ENCODE data around the gene ATXN1.
A peak's percentile ranks its signal among the peaks of the same experiment; 100 is the strongest.

The ATXN1 gene

DNA sequence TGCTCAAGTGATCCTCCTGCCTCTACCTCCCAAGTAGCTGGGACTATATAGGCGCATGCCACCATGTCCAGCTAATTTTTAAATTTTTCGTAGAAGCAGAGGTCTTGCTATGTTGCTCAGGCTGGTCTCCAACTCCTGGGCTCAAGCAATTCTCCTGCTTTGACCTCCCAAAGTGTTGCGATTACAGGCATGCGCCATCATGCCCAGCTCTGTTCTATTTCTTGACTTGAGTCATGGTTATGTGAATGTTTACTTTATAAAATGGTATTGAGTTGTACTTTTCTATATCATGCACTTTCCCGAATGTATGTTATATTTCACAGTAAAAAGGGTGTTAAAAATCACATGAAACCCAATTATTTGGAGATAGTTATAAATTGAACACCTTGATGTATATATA, 17.3 kb upstream of the ATXN1 start:
- in situ Hi-C loops (cut with HindIII; ENCODE audit: low pct_ligation_motif_present, low sequenced_read_pairs): no loop called here
- no peak for DNase-seq
- TF ChIP-seq, protein P1, sequence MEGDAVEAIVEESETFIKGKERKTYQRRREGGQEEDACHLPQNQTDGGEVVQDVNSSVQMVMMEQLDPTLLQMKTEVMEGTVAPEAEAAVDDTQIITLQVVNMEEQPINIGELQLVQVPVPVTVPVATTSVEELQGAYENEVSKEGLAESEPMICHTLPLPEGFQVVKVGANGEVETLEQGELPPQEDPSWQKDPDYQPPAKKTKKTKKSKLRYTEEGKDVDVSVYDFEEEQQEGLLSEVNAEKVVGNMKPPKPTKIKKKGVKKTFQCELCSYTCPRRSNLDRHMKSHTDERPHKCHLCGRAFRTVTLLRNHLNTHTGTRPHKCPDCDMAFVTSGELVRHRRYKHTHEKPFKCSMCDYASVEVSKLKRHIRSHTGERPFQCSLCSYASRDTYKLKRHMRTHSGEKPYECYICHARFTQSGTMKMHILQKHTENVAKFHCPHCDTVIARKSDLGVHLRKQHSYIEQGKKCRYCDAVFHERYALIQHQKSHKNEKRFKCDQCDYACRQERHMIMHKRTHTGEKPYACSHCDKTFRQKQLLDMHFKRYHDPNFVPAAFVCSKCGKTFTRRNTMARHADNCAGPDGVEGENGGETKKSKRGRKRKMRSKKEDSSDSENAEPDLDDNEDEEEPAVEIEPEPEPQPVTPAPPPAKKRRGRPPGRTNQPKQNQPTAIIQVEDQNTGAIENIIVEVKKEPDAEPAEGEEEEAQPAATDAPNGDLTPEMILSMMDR (IDR thresholded peaks at IDR 0.05; ENCODE audit: low read depth, low read length, missing control alignments): no peak
- Histone ChIP-seq H3K36me3 (replicated peaks) (no peaks in the 10 kb centered on the region), H3K27ac (no peak overlapping the region), H3K27me3 (replicated peaks) (no peaks in the 10 kb centered on the region), H3K4me3 (ENCODE audit: low read depth, low read length) (no peak overlapping the region)

DNA sequence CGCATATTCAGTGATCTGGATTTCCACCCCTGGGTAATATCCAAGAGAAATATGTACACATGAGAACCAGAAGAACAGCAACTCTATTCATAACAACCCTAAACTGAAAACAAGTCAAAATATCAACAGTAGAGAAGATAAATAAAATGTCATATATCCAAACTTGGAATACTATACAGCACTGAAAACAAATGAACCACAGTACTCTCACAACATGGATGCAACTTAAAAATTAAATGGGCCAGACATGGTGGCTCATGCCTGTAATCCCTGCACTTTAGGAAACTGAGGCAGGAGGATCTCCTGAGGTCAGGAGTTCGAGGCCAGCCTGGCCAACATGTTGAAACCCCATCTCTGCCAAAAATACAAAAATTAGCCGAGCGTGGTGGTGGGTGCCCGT, 16.5 kb upstream of the ATXN1 start:
- Histone ChIP-seq H3K4me3 (ENCODE audit: low read depth, low read length) (no peak overlapping the region), H3K27me3 (replicated peaks) (no peaks in the 10 kb centered on the region), H3K36me3 (replicated peaks) (no peaks in the 10 kb centered on the region), H3K27ac (no peak overlapping the region)
- no peak for DNase-seq
- TF ChIP-seq, protein P1 (IDR thresholded peaks at IDR 0.05; ENCODE audit: low read depth, low read length, missing control alignments): no peak
- in situ Hi-C loops (cut with HindIII; ENCODE audit: low pct_ligation_motif_present, low sequenced_read_pairs): no loop called here

DNA sequence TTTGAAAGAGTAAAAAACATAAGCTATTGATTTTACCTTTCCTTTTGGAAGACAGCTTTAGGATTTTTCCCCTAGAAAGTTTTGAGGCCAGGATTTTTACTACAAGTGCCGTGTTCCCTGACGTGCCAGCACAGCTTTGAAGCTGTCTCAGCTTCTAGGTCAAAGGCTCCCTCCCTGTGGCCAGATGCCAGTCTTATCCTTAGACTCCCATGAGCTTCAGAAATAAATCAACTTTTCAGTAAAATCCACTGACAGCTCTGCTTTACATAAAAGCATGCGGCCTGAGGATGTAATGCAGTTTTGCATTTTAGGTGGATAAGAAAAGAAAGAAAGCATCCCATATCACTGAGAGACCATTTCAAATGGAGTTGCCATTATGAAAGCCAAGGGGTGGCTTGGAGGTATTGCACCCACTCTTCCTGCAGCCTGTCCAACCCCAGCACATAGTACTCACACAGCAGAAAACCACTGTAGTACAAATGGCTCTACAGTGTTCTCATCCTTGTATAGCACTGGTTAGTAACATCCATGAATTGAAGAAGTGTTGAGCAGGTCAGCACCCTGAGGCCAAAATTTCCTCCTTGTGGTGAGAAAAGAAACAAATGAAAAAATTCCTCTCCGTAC, 15.2 kb upstream of the ATXN1 start:
- H3K4me3 ChIP-seq (ENCODE audit: low read depth, low read length): no peak overlapping the region
- no peak overlapping the region for H3K27ac ChIP-seq
- DNase-seq: no peak
- no peaks in the 10 kb centered on the region for H3K27me3 ChIP-seq (replicated peaks)
- in situ Hi-C loops (cut with HindIII; ENCODE audit: low pct_ligation_motif_present, low sequenced_read_pairs): no loop called here
- TF ChIP-seq, protein P1 (IDR thresholded peaks at IDR 0.05; ENCODE audit: low read depth, low read length, missing control alignments): peak; percentile 40
- no peaks in the 10 kb centered on the region for H3K36me3 ChIP-seq (replicated peaks)

DNA sequence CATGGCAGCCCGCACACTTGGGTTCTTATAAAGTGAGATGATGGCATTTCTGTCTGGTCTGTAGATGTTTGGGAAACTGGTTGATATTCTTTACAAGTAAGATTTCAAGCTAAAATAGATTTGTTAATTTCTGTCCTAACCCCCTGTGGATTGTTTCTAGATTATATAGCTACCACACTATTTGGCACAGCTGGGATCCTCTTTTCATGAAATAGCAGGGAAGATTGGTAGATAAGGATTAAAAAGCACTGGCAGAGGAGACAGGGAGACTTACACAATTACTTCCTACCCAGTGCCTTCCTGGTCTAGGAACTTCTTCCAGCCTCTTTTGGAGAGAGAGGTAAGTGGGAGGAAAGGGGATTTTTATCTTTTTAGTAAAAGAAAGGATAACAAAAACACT, 13.2 kb upstream of the ATXN1 start:
- no peaks in the 10 kb centered on the region for H3K36me3 ChIP-seq (replicated peaks)
- TF ChIP-seq, protein P1 (IDR thresholded peaks at IDR 0.05; ENCODE audit: low read depth, low read length, missing control alignments): no peak
- no peak for DNase-seq
- no peaks in the 10 kb centered on the region for H3K27me3 ChIP-seq (replicated peaks)
- no peak overlapping the region for H3K27ac ChIP-seq
- in situ Hi-C loops (cut with HindIII; ENCODE audit: low pct_ligation_motif_present, low sequenced_read_pairs): no loop called here
- no peak overlapping the region for H3K4me3 ChIP-seq (ENCODE audit: low read depth, low read length)

DNA sequence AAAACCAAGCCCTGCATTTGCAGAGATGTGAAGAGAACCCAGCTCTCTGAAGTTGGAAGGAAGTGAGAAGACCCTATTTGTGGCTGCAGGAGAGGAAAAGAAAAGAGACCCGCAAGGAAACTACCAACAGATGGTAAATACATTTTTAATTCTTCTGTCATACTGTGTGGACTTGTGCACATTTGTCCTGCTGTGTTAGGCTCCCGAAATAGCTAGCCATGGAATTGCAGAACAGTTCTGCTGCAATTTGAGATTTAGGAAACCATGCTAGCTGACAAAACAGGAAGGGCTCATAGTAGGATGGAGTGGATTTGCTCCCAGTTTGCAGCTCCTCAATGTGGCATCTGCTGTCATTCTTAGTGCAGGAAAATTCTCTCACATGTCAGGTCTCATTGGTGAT, 12.1 kb upstream of the ATXN1 start:
- in situ Hi-C loops (cut with HindIII; ENCODE audit: low pct_ligation_motif_present, low sequenced_read_pairs): no loop called here
- Histone ChIP-seq H3K36me3 (replicated peaks) (no peaks in the 10 kb centered on the region), H3K27ac (no peak overlapping the region), H3K4me3 (ENCODE audit: low read depth, low read length) (no peak overlapping the region), H3K27me3 (replicated peaks) (no peaks in the 10 kb centered on the region)
- no peak for DNase-seq
- TF ChIP-seq, protein P1 (IDR thresholded peaks at IDR 0.05; ENCODE audit: low read depth, low read length, missing control alignments): no peak

Data from brain microvascular endothelial cell (primary cell).